DLD1 (cell line): ENCODE data around the gene PPP4R4.
"Not testable (repeated sequence)": the region's sequence is repeated elsewhere in the genome, so short reads cannot be mapped to it uniquely, and the experiment has no call there.

Source experiments
- in situ Hi-C: cut with HindIII; loops from 2 replicates; pipeline ENCODE4 v1.10.0; 2017; ENCODE audit warnings: low sequenced_read_pairs

PPP4R4 gene

GRCh38 chr14:94143239-94143638, 30.9 kb upstream of the PPP4R4 start:
- in situ Hi-C loops: no loop called here

DNA sequence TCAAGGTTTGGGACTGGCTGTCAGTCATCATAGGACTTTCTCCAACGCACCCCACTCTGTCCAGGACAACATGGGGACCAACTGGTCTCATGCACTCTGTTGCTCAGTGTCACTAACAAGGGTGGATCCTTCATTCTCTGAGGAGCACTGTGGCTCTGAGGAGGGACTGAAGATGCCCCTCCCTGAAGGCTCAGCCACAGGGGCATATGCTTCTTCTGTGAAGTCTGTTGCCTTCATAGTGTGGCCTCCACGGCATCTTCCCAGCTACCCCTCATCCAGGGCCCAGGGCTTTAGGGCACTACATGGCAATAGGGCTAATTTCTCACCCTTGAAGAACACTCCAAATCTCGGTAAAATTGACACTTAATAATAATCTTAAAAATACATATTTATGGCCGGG, 30.4 kb upstream of the PPP4R4 start:
- in situ Hi-C loops: no loop called here

GRCh38 chr14:94144765-94145164, 29.4 kb upstream of the PPP4R4 start:
- in situ Hi-C loops: no loop called here

DNA sequence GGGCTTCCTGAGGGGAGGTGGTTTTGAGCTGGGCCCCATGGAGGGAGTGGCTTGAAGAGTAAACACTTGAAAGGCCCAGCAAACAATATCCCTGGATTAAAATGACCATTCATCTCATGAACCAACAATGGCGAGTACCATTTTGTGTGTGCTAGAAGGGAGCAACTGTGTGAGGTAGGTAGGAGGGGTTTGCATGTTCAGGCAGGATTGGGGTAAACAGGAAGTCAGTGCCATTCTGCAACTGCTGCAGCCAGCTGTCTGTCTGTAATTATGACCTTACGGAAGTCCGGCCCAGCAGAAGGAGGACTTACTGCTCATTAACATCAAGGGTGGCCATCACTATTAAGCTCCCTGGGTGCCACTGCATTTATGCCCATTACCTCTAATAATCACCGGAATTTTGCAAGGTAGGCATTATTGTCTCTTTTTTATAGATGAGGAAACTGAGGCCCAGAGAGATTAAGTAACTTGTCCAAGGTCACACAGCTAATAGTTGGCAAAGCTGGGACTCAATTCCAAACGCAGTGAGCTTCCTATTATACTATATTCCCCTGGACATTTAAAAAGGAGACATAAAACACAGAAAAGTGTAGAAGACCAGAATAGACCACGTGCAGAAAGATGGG, 28.1 kb upstream of the PPP4R4 start:
- in situ Hi-C loops: no loop called here

DNA sequence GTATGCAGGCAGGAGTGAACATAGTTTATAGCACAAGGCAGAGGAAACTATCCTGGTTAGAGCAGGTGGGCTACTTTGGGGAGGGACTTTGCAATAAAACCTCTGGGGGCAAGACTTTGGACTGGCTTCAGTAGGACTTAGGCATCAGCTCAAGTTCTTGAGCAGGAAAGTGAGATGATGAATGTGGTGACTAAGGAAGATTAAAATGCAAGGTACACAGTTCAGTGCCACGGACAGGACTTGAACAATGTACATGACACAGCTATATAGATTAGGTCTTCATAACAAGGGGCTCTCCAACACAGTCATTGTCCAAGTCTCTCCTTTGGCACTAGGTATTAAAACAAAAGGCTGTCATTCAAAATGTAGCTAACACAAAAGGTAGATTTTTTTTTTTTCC, 21.4 kb upstream of the PPP4R4 start:
- in situ Hi-C loops: no loop called here

DNA sequence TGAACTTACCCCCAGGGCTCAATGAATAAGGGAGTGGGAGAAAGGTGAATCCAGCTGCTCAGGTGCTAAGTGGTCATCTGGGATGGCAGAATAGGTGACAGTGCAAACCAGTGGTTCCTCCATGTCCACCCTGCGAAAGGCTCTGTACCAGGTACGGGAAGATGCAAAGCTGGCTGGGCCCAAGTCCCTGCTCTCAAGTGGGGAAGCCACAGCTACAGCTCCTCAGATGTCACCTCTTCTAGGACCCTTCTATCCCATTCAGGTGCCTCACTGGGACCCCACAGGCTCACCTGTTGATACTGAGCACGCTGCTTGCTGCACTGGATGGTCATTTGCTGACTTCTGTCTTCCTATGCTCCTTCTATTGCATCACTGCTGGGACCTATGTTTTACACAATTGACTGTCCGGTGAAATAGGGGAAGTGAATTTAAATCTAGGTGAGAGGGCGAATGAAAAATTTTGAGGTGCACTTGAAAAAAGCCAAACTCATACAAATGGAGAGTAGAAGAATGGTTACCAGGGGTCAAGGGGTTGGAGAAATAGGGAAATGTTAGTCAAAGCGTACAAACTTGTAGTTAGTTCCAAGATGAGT, 20.3 kb upstream of the PPP4R4 start:
- in situ Hi-C loops: no loop called here

GRCh38 chr14:94156143-94156542, 18.0 kb upstream of the PPP4R4 start:
- in situ Hi-C loops: not testable (repeated sequence)

DNA sequence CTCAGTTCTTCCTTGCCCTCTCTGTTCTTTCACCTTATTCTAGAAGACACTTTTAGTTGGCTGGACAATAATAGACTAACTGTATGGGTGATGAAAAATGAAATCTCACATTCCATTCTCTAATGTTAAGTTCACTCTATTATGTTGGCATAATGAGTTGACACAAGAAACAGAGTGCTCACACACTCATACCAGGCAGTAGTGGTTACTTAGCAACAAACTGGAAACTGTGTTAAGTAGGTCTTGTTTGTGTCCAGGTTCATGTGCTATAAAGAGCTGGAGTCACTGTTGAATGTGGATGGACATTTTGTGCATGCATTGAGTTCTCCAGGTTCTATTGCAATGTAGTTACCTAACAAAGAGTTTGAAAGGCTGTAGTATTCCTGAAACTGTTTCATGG, 16.9 kb upstream of the PPP4R4 start:
- in situ Hi-C loops: no loop called here

GRCh38 chr14:94158239-94158883, 15.8 kb upstream of the PPP4R4 start:
- in situ Hi-C loops: no loop called here

GRCh38 chr14:94161058-94161457, 13.1 kb upstream of the PPP4R4 start:
- in situ Hi-C loops: no loop called here

- in situ Hi-C loops: no loop called here
Measured at GRCh38 chr14:94161981-94162380, 12.1 kb upstream of the PPP4R4 start.

DNA sequence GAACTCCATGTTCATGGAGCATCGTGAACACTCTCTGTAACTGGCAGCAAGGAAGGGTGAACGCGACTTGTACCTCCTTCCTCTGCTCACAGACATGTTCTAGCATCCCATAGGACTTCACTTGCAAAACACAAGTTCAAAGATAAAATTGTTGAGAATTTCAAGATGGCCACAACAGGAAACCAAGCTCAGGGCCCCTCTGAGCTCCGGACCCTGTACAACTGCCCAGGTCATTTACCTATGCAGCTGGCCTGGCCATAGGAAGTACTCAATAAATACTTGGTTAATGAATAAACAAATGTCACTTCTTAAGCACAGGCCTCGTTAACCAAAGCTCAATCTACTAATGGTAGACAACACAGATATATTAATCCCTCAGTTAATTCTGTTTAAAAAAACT, 11.7 kb upstream of the PPP4R4 start:
- in situ Hi-C loops: no loop called here

GRCh38 chr14:94163796-94164195, 10.3 kb upstream of the PPP4R4 start:
- in situ Hi-C loops: no loop called here

DNA sequence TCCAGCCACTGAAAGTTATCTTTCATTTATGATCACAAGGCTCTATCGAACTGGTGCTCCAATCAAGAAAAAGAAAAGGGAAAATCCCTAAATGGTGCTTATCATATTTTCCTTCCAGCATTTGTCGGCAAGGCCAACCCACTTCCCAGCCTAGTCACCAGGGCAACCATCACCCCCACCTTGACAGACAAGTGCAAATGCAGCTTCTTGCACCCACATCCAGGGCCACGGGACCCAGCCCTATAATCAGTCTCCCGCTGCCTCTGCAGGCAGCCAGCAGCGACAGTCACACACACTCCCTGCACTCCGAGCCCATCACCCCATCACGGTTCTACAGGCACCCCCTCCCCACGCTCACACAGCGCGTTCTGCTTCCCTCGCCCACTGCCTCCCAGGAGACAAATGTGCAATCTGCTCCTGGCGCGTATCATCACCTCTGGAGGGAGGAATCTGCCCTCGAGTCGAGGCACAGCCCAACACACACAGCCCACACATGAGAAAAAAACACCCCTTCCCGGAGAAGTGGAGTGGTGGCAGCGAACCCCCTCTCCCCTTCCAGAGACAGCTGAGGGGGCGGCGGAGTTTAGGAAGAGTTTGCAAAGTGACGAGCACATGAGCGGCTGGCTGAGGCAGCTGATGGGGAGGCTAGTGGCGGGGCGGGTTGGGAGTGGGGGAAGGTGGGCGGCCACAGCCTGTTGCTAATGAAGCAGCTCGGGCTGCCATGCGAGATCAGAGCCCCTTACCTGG, 9.3 kb upstream of the PPP4R4 start:
- in situ Hi-C loops: no loop called here

GRCh38 chr14:94165744-94166143, 8.4 kb upstream of the PPP4R4 start:
- in situ Hi-C loops: no loop called here

DNA sequence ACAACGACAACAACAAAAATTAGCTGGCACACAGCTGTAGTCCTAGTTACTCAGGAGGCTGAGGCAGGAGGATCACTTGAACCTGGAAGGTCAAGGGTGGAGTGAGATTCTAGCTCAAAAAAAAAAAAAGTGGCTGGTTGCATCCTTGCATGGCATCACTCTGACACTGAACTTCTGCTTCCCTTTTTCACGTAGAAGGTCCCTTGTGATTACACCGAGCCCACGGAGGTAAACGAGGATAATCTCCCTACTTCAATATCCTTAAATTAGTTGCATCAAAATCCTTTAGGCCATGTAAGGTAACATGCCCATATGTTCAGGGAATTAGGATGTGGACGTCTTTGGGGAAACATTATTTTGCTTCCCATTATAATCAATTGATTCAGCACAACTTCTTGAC, 4.0 kb upstream of the PPP4R4 start:
- in situ Hi-C loops: no loop called here

- in situ Hi-C loops: no loop called here
Measured at GRCh38 chr14:94171208-94171607, 2.9 kb upstream of the PPP4R4 start.

DNA sequence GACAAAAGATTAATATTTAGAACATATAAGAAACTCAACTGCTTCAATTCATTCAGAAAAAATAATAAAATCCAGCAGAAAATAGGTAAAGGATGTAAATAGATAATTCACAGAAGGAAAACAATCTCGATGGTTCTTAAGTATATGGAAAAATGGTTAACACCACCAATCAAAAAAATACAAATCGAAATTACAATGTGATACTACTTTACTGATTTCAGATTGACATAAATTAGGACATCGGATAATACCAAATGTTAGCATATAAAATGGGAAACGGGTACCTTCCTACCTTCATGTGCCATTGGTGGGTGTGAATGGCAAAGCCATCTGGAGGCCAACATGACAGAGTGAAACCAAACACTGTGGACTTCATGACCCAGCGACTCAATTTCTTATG, 1.6 kb upstream of the PPP4R4 start:
- in situ Hi-C loops: no loop called here

- in situ Hi-C loops: no loop called here
Measured at GRCh38 chr14:94173471-94173884, 644 bp upstream of the PPP4R4 start.

DNA sequence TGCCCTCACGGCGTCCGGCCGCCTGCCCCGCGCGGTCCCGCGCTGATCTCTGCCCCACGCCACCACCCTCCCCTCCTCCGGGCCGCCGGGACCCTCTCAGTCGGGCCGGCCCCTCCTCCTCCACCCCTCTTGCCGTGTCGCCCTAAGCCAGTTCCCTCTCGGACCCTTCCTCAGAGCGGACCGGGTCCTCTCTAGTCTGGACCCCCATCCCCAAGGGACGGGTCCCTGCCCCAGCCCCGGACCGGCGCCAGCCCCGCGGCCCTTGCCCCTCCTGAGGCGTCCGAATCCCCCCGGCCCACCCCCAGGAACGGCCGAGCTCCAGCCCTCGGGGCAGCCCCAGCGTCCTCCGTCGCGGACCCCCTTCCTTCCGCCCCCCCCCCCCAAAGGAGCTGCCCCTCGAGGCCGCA, 485 bp downstream of the PPP4R4 start:
- in situ Hi-C loops: no loop called here

- in situ Hi-C loops: no loop called here
Measured at GRCh38 chr14:94175011-94175745, 1.1 kb downstream of the PPP4R4 start.
